SW 1271 (cell line): ENCODE results near the gene PRKCA.
"Not testable (repeated sequence)": the region's sequence is repeated elsewhere in the genome, so short reads cannot be mapped to it uniquely, and the experiment has no call there.

Experiments
- DNase-seq, 2 experiments: peaks; one replicate each; lab custom pipeline; 2025; lab: John Stamatoyannopoulos, UW

PRKCA gene

GRCh38 chr17:66353937-66354401, 51.6 kb downstream of the PRKCA start:
- no peak for DNase-seq

DNA sequence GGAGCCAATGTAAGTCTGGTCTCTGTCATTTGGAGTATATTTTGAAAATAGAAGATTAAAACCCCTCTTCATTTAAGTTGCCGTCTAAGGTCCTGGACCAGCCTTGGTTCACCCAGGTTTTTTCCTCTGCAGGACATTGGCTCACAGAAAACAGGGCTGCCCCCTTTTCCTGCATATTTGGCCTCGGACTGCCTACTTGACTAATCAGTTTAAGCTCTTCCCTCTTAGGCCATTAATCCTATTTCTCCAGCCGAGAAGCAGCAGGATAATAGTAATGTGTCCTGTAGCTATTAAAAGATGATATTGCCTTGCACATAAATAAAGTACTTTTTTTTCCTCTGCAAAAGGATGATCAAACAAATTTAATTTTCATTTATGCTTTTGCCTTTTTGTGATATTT, 52.1 kb downstream of the PRKCA start:
- DNase-seq, result no peak

DNA sequence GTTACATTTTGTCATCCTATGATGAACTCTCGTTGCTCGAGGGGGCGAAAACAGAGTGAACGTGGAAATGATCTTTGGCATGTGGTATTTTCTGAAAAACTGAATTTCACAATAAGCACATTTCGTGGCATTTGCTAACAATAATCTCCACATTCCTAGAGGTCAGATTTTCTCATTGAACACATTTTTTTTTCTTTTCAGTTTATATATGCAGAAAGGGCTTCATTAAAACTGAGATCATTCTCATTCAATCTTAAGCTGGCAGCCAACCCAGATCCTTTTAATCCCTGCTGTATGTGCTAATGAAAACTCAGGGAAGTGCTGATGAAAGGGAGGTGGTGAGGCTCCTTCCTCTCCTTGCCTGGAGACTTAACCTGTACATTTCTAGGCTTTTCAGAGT, 52.6 kb downstream of the PRKCA start:
- DNase-seq, result no peak

DNA sequence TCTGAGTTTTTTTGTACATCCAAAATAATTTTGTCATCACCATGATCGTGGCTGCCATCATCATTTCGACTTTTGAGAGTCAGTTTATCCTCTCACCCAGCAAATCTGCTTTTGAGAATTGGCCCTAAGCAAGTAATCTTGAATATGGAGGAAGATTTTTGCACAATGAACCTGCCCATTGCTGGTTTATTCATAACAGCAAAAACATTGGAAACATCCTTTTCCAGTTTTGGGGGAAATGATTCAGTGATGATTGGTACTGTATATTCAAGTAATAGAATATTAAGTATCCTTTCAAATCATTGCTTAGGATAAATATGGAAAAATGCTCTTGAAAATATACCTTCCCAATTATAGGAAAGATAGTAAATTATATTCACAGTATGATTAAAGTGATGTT, 53.1 kb downstream of the PRKCA start:
- DNase-seq, result no peak

- no peak for DNase-seq
Measured at GRCh38 chr17:66357037-66357436, 54.6 kb downstream of the PRKCA start.

GRCh38 chr17:66359351-66359750, 56.9 kb downstream of the PRKCA start:
- no peak for DNase-seq

DNA sequence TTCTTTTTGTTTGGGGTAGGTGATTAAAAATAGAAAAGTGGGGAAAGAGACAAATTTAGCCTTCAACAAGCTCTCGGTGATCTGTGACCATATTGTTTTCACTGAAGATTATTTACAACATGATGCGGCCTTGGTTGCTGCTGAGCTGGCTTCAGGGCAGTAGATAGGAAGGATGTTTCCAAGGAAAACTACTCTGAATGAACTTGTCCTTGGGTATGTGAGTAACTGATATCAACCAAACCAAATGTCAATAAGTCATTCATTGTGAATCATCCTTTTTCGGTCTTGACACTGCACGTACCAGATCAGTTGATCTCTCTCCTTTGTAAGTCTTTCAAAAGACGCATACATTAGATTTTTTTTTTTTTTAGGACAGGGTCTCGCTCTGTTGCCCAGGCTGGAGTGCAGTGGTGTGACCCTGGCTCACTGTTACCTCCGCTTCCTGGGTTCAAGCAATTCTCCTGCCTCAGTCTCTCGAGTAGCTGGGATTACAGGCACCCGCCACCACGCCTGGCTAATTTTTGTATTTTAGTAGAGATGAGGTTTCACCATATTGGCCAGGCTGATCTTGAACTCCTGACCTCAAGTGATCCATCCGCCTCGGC, 58.6 kb downstream of the PRKCA start:
- DNase-seq, result not testable (repeated sequence)

GRCh38 chr17:66364508-66364907, 62.1 kb downstream of the PRKCA start:
- no peak for DNase-seq

DNA sequence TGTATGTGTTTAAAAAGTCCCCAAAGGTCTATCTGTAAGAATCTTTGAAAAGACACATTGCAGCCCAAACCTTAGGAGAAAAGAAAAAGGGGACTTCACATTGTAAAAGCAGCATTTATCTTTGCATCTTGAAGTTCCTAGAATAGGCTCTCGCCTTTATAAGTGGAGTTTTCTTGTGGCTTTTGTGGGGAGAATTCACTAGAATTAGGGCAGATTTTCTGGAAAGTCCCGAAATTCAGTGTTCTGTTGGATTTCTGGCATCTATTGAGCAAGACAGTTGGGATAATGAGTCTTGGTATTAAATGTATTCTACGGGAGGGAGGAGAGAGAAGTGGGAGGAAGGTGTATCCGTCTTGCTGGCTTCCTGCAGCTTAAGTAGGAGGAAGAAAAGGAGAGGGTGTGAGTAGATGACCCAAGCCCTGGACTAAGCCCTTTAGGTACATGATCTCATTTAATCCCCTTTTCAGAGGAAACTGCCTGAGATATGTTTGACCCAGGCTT, 62.6 kb downstream of the PRKCA start:
- no peak for DNase-seq

DNA sequence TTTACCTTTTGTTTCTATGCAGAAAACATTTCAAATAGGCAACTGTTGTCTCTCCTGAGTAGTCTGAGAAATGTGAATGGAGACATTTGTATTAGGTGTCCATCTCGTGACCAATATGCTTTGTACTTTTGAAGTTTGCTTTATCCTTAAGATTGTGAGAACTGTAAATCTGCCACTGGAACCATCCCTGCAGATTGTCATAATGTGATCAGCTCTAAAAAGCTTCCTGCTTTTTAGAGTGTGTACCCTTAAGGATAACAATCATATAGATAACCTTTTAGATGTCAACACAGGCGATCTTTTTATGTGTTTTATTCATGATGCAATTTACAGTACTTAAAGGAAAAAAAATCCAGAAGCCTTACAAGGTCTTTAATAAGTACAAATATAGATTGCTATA, 63.5 kb downstream of the PRKCA start:
- DNase-seq, result no peak

DNA sequence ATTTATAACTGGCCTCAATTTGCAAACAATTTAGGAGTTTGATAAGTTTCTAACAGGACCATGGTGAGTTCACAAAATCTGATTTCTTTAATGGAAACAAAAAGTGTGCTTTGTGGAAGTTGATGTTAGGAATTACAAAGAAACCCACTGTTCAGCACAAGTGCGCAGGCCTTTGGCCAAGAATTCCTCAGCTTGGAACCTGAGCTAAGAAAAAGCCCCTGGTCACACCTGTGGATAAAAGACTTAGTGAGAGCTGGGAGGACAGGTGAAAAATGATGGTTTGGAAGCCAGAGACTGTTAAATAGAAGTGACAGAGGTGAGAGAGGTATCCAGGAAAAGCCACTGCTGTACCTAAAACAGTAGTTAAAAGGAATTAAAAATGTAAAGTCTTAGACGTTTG, 64.7 kb downstream of the PRKCA start:
- DNase-seq, result no peak

- DNase-seq, result no peak
Measured at GRCh38 chr17:66369830-66370229, 67.4 kb downstream of the PRKCA start.

GRCh38 chr17:66371561-66371960, 69.1 kb downstream of the PRKCA start:
- DNase-seq, result no peak

DNA sequence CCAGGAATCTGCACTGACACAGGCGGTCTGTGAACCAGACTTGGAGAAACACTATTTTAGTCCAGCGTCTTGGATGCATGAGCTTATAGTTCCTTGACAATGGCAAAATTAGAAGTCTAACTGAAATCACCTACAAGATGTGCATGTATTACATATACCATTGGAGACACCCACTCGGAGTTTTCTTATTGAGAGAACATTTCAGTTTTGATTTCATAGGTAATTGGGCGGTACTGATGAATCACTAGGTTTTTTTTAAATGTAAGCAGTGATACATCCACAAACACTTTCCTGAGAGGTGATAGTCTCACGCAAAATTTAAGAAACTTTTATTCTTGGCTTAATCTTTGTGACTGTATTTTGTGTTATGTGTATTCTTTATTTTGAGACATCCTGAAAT, 69.8 kb downstream of the PRKCA start:
- no peak for DNase-seq

DNA sequence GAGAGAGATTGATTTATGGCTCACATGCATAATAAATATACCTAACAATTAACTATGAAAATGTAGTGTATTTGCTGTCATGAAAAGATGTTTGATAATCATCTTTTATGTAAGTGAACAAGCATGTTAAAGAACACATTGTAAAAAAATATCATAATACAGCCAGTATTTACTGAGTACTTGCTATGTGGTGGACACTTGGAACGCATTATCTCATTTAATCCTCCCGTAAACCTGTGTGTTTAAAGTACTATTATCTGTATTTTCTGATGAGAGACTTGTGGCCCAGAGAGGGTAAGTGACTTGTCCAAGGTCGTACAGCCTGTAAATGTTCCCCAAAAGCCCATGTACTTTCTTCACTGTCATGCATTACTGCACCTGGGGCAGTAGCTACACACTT, 70.7 kb downstream of the PRKCA start:
- no peak for DNase-seq

GRCh38 chr17:66373944-66374817, 71.8 kb downstream of the PRKCA start:
- no peak for DNase-seq

DNA sequence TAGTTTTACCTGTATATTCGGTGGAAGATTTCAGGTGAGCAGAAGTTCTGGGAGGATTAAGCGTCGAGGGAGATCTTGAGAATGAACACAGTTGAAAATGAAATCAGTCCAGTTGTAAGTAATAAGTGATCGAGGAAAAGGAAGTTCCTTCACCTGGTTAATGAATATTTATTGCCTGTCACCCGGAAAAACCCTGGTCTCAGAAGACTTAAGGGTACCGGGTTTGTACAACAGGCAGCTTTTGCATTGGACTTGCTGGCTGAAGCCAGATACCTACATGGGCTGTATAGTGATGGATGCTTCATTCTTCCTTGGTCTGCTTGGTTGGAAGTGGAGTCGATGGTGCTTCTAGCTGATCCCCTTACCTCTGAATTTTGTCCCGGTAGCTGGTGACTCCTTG, 72.7 kb downstream of the PRKCA start:
- no peak for DNase-seq

GRCh38 chr17:66378296-66378695, 75.9 kb downstream of the PRKCA start:
- no peak for DNase-seq

DNA sequence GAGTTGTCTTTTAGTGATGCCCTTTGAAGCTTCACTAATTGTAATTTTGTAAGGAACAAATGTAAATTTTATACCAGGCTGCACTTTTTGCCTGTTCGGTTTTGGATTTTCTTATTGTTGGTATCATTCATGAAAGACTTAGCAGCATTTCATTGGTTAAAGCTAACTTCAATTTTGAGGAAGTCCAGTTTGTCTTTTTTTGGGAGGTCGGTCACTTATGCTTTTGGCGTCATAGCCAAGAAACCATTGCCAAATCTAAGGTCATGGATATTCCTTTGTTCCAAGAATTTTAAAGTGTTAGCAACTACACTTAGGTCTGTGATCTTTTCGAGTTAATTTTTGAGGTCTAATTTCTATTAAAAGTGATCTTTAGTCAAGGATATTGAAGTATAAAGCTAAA, 77.1 kb downstream of the PRKCA start:
- DNase-seq, result no peak

- DNase-seq, result no peak
Measured at GRCh38 chr17:66379996-66380395, 77.6 kb downstream of the PRKCA start.

DNA sequence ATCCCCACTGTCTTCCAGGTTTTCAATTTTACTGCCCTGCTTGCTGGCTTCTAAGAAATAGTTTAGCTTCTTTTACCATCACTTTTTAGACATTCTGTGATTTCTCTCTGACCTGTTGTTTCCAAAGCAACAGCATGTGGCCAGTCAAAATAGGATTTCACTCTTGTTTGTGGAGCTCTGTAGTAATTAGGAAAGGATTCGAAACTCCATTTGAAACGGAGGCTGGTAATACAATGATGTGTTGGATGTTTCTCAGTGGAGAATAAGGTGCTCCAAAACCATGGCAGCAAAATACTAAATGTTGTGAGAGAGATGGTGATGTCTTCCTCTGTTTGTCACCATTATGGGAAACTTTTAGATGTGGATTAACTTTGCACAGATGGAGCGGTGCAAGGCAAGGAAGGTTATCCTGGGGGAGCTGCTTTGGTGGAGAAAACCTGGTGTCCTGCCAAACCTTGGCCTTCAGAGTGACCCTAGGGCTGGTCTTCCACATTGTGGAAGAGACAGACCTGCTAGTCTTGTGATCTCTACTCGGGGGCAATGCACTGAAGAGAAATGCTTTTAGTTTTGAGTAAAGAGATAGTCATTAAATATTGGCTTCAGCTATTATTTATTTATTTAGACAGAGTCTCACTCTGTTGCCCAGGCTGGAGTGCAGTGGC, 79.4 kb downstream of the PRKCA start:
- DNase-seq, result no peak

- DNase-seq, result no peak
Measured at GRCh38 chr17:66383333-66383732, 80.9 kb downstream of the PRKCA start.
